GM18861 (cell line): Measurements from ENCODE around the gene TTC28.
"Not testable (repeated sequence)": the region's sequence is repeated elsewhere in the genome, so short reads cannot be mapped to it uniquely, and the experiment has no call there.

Experiments
- ATAC-seq: cut with Tn5 transposase; IDR thresholded peaks from one replicate; pipeline ENCODE4 v1.9.1; 2021; ENCODE audit not compliant: unreplicated experiment

Gene TTC28

DNA sequence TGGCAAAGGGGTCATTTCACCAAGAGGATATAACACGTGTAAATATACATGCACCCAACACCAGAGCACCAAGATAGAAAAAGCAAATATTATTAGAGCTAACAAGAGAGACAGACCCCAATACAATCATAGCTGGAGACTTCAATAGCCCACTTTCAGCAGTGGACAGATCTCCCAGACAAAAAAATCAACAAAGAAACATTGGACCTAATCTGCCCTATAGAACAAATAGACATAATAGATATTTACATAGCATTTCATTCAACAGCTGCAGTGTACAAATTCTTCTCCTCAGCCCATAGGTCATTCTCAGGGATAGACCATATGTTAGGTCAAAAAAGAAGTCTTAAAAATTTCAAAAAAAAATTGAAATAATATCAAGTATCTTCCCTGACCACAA is 312.8 kb downstream of the TTC28 start:
- ATAC-seq, result no peak

DNA sequence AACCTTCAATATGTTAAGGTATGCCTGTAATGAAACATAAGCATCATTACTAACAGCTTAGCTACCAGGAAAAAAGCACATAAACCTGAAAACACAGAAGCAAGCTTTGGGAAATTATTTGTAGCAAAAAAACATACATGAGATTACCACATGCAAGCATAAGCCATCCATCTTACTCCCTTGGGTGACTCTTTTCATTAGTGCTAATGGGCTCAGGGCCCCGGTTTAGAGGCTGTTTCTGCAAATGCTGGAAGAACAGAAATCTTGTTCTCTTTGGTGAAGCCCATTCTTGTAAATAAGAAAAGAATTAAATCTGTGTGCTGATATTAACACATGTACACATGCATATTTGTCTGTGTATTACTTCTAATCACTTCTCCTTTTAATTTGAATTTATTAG is 314.3 kb downstream of the TTC28 start:
- no peak for ATAC-seq

DNA sequence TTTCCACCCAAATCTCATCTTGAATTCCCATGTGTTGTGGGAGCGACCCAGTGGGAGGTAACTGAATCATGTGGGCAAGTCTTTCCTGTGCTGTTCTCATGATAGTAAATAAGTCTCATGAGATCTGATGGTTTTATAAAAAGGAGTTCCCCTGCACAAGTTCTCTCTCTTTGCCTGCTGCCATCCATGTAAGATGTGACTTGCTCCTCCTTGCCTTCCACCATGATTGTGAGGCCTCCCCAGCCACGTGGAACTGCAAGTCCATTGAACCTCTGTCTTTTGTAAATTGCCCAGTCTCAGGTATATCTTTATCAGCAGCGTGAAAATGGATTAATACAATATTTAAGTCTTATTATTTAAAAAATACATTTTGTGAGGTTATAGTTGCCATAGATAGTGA is 315.5 kb downstream of the TTC28 start:
- not testable (repeated sequence) for ATAC-seq

DNA sequence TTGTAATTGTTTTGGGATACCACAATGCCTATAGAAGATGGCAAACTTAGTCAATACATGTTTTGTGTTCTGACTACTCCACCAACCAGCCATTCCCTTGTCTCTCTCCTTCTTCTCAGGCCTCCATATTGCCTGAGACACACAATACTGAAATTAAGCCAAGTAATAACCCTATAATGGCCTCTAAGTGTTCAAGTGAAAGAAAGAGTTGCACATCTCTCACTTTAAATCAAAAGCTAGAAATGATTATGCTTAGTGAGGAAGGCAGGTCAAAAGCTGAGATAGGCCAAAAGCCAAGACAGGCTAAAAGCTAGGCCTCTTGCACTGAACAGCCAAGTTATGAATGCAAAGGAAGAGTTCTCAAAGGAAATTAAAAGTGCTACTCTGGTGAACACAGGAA is 318.7 kb downstream of the TTC28 start:
- ATAC-seq, result no peak

DNA sequence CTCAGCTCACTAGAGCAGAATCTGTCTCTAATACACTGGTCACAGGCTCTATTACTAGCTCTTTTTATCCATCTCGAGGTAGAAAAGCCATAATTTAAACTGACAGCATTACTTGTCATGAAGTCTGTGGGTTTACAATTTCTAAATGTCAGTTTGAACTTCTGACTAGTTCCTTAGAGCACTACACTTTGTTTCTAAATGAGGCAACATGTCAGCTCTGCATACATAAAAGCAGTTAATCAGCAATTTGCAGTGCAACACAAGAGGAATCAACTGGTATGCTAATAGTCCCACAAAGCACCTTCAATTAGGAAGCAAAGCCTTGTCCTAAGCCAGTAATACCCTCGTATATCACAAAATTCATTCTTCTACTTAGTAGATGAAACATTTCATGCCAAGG is 321.3 kb downstream of the TTC28 start:
- ATAC-seq, result no peak

DNA sequence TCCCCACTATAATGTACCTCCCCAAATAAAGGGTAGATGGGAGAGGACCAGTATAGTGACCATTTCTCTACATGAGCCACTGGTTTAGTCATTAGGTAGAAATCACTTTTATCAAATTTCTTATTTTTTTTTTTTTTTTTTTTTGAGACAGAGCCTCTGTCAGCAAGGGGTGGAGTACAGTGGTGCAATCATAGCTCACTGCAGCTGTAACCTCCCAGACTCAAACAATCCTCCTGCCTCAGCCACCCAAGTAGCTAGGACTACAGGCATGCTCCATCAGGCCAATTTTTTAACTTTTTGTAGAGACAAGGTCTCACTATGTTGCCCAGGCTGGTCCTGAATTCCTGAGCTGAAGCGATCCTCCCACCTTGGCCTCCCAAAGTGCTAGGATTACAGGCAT is 322.4 kb downstream of the TTC28 start:
- ATAC-seq, result no peak

DNA sequence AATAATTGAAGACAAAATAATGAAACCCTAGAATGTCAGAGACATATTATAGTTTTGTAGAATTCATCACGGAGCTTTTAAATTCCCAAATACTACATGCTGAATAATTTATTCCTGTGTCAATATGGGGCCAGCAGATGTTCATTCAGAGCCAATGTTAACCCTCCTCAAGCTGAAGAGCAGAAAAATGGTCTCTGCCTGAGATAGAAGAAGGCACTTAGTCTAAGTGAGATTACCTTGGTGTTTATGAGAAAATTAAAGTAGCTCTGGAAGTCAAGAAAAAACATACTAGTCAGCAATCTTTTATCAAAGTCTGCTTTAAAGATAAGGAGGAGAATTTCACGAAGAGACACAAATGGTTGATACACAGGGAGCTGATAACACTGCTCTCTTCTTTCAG is 328.2 kb downstream of the TTC28 start:
- ATAC-seq, result no peak

DNA sequence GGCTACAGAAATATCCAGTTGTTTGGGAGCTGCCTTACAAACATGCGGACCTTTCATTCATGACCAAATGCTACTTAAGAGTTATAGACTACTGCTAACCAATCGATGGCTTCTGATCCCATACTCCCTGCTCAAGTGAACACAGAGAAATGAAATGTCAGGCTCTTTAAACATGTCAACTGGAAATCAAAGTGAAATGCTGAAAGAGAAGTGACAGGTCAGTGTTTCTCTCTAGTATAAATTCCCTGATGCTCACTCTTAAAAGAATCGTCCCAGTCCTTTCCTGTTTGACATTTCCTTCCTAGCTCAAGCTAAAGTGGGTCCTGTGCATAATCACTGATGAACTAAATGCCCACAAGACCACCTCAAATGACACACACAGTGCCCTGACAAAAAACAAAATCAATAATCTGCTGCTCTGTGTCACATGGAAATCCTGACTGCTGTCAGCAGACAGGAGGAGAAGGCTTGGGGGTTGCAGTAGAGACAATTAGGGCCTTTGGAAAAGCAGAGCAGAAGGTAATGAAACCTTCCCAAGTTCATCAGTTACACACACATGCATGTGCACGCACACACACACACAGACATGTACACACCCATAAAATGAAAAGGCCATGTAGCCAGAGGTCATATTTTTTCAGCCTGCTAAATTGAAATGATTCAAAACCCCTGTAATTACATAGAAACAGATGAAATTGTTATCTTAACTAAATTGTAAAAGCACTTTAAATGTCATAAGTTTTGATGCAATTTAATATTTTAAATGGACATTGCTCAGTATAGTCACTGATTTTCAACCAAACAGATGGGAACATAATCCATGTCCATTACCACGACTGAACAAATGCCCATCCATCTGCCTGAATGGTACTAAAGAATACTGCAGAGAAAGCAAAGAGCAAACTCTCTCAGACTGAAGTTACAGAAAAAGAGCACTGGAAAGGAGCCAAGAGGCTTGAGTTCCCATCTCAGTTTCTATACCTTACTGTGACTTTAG is 330.7 kb downstream of the TTC28 start:
- no peak for ATAC-seq

DNA sequence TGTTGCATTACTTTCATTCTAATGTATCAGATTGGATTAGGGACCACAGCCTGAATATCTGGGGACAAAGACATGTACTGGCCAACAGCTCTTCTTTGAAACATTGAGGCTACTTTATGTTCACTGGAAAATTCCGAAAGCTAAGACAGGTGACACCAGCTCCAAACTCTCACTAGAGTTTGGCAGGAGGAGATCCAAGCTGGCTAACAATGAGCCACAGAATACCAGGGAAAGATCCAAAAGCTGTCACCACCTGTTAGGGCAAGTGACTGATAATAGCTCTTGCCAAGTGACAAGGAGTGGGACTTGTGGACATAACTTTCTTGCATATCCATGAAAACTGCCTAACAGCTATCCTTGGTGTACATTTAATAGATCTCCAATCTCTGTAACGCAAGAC is 333.3 kb downstream of the TTC28 start:
- no peak for ATAC-seq

DNA sequence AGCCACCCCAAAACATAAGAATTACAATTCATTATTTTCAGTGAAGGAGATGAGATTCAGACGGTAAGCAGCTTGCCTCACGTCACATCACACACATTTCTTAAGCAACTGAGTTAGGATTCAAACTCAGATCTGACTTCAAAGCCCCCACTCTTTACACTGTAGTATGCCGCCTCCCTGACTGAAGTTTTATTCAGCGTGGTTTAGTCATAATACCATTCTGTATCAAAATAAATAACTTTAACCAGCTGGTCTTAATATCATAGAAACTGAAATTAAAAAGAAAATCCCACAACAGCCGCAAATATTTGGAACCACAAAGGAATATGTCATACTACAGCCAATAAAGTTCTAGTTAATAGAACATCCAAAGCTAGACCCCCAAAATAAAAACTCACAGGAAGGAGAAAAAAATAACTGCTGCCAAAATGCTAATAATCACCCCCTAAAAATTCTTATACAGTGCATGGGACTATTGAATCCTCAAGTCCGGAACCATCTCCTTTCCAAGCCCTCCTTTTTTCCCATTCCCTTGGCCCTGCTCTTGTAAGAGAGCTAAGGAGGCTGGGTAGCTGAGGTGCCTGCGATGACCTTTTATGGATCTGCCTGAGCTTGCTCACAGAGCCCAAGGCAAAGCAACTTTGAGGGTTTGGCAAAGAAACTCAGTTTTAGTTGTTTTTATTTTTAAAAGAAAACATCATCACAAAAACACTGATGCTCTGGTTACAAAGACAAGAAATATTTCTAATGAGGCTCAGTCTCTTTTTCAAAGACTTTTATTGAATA is 334.5 kb downstream of the TTC28 start:
- no peak for ATAC-seq

DNA sequence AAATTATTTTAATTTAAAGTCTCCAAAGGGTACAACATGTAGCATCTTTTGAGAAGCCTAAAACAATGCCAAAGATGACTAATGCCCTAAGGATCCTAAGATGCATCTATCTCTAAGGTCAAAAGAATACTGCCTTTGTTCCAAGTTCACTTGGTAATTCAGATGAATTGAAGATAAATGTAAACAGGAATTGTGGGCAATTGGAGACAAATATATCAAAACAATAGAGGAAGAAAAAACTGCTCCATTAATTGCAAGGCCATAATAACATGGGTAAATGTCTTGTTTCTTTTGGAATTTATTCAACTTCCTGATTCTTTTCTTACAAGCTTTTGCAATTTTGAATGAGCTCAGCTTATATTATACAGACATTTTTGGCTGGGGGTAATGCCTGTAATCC is 338.6 kb downstream of the TTC28 start:
- ATAC-seq, result no peak

DNA sequence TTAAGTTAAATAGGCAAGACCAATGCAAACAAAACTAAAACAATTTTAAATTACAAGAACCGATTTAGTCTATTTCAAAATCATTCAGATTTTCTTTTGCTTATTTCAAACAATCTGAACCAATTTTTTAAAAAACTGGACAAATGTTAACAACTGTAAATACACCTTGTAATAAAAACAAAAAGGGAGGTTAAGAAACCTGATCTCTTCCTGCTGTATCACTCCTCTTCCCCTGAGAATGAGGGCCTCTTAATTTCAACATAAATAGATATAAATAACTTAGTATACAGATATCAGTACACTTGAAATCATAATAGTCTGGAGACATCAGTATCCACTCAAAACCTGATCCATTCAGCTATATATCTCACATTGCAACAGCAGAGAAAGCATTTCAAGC is 346.6 kb downstream of the TTC28 start:
- ATAC-seq, result no peak

DNA sequence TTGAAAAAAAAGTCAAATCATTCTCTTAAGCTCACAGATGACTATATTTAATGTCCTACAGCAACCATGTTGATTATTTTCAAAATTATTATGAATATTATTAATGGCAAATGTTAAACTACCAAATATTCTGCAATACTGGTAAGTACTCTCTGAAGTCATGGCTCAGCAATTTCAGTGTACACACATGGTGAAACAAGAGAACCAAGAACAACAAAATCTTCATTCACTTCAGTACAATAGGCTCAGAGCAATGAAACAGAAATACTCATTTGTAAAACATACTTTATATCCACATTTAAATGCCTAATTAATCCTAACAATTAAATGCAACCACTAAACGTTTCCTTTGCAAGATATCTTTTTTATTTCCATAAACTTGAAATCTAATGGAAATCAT is 347.2 kb downstream of the TTC28 start:
- ATAC-seq, result no peak

DNA sequence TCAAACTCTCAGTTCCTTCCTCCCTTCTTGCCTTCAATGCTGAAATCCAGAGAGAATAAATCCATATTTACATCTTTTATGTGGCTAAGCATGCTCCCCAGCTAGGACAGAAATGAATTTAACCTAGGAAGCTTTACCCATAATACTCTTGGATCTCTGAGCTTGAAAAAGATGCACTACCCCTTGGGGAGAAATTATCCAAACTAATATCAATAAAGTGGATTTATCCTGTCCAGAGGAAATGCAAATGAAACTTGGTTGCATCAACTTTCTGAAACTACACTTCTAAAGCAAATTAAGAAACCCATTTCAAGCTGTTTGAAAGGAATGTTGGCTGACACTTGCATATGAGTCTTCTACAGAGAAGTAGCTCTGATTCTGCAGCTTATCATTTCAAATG is 347.9 kb downstream of the TTC28 start:
- ATAC-seq, result no peak

DNA sequence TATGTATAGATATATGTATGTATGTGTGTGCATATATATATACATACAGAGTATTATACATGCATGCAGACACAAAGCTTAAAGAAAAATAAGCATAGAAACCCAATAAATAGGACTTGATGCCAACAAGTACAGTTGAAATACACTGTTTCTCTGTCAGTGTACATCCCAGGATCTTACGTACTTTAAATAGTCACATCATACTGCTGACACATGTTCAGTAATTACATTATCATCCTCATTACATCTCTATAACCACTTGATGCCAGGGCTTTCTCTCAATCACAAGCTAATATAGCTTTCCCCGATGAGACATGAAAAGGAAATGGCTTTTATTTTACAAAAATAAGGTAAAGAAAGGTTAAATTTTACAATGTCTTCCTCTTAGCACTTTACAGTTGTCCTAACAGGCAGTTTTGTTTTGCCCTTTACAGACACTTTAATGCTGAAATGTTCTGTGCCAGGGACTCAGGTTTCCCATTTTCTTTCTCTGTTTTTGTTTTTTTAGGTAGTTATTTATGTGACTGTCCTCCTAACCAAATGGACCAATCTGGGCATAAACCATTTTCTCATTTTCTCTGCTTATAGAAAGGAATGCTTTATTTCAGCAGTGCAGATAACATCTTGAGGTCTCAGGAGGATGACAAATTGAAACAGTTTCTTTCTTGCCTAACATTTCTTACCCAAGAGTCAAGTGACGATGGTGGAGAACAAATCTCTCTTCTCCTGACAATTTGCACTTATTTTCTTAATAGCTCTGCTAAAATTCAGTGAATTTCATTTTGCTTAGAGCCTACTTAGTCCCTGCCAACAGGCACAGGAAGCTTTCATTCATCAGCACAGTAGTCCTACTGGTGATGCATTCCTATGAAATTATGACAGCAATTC is 350.2 kb downstream of the TTC28 start:
- no peak for ATAC-seq

DNA sequence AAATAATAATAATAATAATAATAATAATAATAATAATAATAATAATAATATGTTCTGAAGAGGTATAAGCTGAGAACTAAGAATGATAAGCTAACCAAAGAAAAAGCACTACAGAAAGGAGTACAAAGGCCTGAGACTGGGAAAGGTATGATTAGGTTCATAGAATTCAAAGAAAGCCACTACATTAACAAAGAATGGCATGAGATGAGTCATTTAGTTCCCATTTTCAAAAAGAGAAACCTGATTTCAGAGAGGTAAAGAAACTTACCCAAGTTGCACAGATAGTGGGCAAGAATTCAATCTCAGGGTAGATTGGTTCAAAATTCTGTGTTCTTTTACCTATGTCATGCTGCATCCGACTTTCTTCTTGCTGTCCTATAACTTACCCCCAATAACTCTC is 350.9 kb downstream of the TTC28 start:
- ATAC-seq, result no peak

DNA sequence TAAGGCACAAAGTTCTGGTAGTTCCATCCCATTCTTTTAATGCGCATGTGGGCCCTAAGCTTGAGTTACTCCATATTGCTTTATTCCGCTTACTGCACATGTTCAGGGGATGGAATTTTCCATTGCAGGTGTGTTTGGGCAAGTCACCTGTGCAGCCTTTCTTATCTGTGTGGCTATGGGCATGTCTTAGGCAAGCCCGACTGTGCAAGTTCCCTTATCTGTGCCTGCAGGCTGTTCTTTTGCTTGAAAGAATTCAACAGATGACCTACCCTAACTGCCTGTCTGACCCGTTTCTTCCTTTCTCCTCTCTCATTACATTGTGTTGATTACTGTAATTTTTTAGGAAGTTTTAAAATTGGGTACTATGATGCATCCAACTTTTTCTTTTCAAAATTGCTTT is 363.6 kb downstream of the TTC28 start:
- ATAC-seq, result no peak

DNA sequence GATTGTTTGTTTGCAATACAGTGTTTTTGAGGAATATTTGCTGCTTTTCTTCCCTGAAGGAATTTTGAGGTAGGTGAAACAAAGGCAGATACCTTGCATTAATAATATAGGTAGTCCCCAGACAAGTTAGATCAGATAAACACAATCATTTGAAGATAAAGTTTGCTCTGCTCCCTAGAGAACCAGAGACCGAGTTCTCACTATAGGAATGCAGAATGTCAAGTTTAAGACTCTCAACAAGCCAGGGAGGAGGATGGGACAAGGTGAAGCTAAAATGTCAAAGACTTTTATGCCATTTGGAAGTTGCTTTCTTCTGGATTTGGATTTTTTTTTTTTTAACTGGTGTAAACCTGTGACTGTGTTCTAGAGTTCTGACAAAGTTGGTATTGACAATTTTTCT is 364.7 kb downstream of the TTC28 start:
- no peak for ATAC-seq

DNA sequence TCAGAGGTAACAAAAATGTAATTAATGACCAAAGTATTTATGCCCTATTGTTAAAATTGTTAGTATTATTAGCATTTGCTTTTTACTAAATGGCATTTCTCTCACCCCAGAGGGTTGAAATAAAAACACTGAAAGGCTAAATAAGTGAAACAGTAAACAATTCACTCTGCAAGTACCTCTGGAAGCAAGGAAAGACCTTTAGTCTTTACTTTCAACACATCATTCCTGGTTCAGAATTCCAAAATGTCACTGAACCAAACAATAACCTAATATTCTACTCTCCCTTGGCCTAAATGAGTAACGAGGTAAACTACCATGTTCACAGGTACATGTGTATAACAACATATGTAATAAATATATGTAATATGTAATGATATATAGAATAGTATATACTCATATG is 369.3 kb downstream of the TTC28 start:
- ATAC-seq, result no peak

DNA sequence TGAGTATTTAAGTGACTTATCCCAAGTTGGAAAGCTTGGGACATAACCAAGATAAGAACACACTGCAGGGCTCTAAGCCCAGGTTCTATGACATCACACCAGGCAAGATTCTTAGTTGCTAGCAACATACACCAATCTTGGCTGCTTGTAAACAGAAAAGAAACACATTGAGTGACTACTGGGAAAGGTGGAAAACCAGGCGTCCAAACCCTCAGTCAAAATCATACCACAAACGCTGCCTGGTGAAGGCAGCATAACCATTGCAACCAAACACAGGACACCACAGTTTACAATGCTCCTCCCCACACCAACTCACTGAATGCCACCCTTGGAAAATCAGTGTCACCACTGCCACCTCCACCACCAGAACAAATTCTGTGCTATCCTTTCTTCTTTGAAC is 379.9 kb downstream of the TTC28 start:
- ATAC-seq, result no peak

DNA sequence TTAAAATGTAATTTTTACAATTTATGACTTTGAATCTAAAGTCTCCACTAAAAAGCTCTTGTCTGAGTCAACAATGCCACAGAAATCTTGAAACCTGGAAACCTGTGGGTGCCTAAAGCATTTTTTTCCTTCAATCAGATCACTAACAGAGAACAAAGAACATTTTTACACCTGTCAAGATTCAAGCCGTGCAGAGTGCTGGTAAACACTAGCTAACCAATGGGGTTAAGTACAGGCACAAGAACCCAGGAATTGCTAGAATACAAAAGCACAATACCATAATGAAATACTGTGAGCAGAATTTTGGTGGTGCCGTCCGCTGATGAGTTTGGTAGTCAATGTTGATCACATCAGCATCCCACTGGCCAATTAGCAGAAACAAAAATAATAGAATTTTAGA is 380.3 kb downstream of the TTC28 start:
- no peak for ATAC-seq
